ENCODE measurements around the gene PHACTR3.

PHACTR3 gene

DNA sequence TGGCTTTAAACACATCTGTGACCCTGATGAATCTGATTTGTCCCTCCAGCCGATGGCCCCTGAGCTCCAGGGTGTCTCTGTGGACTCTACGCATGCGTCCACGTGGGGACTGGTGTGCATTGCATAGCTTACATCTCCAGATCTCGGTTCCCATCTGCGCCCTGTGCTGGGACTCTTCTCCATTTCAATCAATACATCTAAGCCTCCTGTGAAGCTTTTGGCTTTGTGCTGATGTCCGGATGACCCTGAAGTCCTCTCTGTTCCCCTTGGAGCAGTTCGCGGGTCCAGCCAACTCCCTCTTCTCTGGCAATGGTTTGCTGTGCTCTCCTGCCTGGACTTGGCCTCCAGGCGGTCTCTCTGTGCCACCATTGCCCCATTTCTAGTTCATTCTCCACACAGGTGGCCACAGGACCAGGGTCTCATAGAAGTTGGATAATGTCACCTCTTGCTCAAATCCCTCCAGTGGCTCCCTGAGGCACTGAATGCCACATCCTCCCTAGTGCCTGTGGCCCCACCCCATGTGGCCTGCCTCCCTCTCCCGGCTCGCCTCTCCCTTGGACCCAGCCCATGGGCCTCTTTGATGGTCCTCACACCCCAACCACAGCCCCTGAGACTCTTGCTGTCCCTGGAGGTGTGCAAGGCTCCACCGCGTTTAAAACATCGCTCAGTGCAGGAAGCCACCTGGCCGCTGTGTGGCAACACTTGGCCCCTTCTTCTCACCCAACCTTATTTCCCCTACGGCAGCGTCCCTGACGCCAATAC, 173.7 kb downstream of the PHACTR3 start:
- no peak overlapping the region for H3K27ac ChIP-seq
- no peak for TF ChIP-seq ZFX (IDR thresholded peaks at IDR 0.05; ENCODE audit: borderline replicate concordance)
- TF ChIP-seq, protein P1, sequence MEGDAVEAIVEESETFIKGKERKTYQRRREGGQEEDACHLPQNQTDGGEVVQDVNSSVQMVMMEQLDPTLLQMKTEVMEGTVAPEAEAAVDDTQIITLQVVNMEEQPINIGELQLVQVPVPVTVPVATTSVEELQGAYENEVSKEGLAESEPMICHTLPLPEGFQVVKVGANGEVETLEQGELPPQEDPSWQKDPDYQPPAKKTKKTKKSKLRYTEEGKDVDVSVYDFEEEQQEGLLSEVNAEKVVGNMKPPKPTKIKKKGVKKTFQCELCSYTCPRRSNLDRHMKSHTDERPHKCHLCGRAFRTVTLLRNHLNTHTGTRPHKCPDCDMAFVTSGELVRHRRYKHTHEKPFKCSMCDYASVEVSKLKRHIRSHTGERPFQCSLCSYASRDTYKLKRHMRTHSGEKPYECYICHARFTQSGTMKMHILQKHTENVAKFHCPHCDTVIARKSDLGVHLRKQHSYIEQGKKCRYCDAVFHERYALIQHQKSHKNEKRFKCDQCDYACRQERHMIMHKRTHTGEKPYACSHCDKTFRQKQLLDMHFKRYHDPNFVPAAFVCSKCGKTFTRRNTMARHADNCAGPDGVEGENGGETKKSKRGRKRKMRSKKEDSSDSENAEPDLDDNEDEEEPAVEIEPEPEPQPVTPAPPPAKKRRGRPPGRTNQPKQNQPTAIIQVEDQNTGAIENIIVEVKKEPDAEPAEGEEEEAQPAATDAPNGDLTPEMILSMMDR (IDR thresholded peaks at IDR 0.05) = no peak

DNA sequence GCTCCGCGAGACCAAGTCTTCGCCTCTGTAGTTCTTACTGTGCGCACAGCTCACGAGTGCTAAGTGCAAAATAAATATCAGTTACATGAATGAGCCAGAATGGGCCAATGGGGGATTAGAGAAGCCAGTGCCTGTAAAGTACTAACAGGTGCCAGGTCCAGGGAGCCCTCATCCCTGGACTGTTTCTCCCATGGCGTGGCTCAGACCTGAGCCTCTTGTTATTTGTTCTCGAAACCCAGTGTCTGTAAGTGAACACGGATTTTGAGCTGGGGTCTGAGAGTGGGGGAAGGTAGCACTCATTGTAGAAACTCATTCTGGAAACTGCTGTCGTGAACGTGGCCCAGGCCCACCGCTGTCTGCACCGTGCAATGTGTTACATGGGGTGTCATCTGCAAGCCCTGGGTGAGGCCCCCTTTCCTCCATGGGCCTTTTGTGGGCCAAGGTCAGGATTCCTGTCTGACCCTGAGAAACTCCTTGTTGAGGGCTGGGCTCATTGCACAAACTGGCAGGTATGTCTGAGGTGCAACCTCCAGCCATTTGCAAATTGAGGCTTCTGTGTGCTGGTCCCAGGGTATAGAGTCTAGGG, 174.4 kb downstream of the PHACTR3 start:
- TF ChIP-seq ZFX (IDR thresholded peaks at IDR 0.05; ENCODE audit: borderline replicate concordance) = no peak
- TF ChIP-seq, protein P1 (IDR thresholded peaks at IDR 0.05) = no peak
- no peak overlapping the region for H3K27ac ChIP-seq

DNA sequence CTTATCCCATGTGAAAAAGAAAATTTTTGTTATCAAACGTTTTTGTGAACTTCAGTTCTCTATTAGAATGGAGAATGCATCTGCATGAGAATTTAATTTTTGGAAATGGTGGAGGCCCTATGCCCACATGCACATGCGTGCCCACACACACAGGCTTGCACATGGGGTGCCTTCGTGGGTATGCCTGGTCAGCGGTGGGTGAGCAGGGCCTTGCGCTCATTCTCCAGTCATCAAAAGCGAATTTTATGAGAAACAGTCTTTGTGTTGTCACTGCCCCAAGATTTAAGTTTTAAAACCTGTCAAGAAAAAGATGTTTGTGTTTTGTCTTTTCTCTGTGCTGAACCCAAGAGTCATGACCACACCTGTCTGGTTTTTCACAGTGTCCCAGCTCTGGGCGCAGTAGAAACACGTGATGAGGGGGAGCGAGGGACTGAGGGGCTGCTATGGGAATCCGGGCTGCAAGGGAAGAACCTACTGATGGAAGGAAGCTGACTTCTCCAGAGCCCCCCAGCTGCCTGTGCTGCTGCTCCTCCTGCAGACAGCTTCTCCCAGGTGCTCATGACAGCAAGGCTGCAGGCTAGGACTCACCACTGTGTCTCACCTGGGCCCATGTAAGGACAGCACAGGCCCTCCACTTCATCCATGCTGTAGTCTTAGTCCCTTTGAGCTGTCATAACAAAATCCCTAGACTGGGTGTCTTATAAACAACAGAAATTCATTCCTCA, 175.5 kb downstream of the PHACTR3 start:
- TF ChIP-seq, protein P1 (IDR thresholded peaks at IDR 0.05) = no peak
- no peak for TF ChIP-seq ZFX (IDR thresholded peaks at IDR 0.05; ENCODE audit: borderline replicate concordance)
- H3K27ac ChIP-seq = no peak overlapping the region

DNA sequence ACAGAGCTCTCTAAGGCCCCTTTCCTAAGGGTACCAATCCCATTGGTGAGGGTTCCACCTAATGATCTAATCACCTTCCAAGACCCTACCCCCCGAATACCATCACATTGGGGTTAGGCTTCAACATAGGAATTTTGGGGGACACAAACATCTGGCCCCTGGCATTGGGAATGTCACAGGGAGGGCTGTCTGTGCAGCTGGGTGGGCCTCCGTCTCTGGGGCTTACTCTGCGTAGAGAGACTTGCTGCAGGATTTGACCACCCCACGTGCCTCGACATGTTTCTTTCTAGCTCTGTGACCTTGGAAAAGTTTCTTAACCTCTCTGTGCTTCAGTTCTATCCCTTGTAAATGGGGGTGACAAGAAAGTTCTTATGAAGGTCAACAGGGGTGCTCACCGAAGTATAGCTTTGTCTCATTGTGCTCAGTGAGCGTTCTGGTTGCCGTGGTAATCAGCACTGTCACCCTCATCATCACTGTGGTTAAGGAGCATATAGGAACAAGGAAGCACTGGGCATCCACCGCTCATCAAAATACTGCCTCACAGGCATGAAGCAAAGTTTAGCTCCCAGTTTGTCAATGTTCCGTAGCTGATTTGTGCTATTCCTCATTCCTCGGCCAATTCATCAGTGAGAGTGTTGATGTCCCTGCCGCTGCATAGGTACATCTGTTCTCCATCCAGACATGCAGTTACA, 176.3 kb downstream of the PHACTR3 start:
- no peak for TF ChIP-seq ZFX (IDR thresholded peaks at IDR 0.05; ENCODE audit: borderline replicate concordance)
- TF ChIP-seq, protein P1 (IDR thresholded peaks at IDR 0.05) = no peak
- no peak overlapping the region for H3K27ac ChIP-seq

DNA sequence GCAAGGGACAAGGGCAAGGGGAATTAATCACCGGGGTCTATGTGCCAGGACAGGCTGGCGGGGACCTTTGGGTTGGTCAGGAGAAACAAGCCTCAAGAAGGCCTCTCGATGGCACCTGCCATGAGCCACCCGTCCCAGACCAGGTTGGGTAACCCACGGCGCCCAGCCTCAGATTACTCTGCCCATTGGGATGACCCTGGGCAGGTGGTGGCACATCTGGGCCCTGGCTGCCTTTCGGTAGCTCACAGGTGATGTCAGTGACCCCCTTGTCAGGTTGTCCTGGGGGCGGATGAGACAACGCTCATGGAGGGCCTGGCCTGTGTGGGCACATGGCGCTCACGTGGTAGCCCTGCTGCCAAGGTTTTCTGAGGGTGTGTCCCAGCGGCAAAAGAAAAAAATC, 176.9 kb downstream of the PHACTR3 start:
- no peak for TF ChIP-seq ZFX (IDR thresholded peaks at IDR 0.05; ENCODE audit: borderline replicate concordance)
- TF ChIP-seq, protein P1 (IDR thresholded peaks at IDR 0.05) = no peak
- no peak overlapping the region for H3K27ac ChIP-seq

DNA sequence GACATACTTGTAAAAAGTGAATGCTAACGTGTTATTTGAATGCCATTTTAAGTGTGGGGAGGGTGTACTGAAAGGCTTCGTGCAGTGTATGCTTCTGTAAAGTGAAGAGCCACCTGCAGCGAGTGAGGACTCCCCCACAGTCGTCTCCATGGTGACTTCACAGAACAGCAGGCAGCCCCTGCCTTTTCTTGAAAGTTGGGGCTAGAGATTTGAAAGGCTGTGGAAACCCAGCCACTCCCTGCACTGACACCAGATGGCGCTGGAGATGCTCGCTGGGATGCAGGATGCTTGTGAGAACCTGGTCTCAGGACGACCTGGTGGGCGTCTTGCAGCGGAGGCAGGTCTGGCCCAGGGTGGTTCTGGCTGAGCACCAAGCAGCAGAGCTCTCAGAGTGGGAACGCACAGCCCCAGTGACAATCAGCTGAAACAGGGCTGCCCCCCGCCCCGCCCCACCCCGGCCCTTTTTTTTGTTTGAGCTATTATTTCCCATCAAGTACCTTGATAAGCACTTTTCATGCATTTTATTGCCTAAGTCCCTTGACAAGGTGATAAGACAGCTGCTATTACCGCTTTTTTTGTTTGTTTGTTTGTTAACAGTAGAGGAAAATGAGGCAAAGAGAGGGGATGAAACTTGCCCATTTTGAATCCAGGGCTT, 178.8 kb downstream of the PHACTR3 start:
- H3K27ac ChIP-seq = no peak overlapping the region
- no peak for TF ChIP-seq ZFX (IDR thresholded peaks at IDR 0.05; ENCODE audit: borderline replicate concordance)
- TF ChIP-seq, protein P1 (IDR thresholded peaks at IDR 0.05) = peak; percentile 92
